A549 (cell line): Measurements from ENCODE around the gene RPL37. TPM values are rescaled to one million over a fixed set of nuclear protein-coding genes. Genes with fewer than 3 reads are reported as not detected.
A peak's percentile ranks its signal among the peaks of the same experiment; 100 is the strongest.

Experiments used
- ATAC-seq, 2 experiments: fragments of 200-7000 bp in 1 of 2; fragments of >200 bp in 1 of 2; cut with Nextera tagmentation in 1 of 2; cut with Tn5 transposase in 1 of 2; 3 replicates each; pipeline versions ENCODE4 v1.8.0 to v1.9.1; 2018 to 2020; ENCODE audit warnings: mild to moderate bottlenecking in 1 of 2, moderate library complexity in 1 of 2
- CTCF ChIA-PET: fragments of 300-600 bp; sonication (Branson Sonifier 250); formaldehyde crosslinking; extraction: SDS; loops from one replicate; lab custom pipeline; 2021; ENCODE audit warnings: antibody characterized with exemption, inconsistent platforms; lab: Yijun Ruan, JAX
- POLR2A ChIA-PET: fragments of 350-600 bp; formaldehyde crosslinking; extraction: SDS; loops from one replicate; lab custom pipeline; 2021; ENCODE audit warnings: antibody characterized with exemption, inconsistent platforms; lab: Yijun Ruan, JAX
- DNase-seq, 2 experiments: peaks; one replicate each; pipeline versions ENCODE4 v3.0.0 to v3.0.0-alpha.2; 2011 to 2016; ENCODE audit warnings: low read depth in 1 of 2, low spot score in 1 of 2
- FAIRE-seq: peaks from 2 replicates; lab custom pipeline; 2011; peaks lifted over from hg19 to GRCh38; lab: Jason Lieb, UNC
- H3K27ac ChIP-seq, 2 experiments: fragments of >200 bp; sonication (Bioruptor Twin); formaldehyde crosslinking; 3 replicates each; pipeline ENCODE4 v1.5.1; 2016 to 2017
- H3K4me1 ChIP-seq: fragments of >200 bp; sonication (Bioruptor Twin); formaldehyde crosslinking; 3 replicates; pipeline ENCODE4 v1.6.1; 2016
- H3K4me2 ChIP-seq: fragments of >200 bp; sonication (Bioruptor Twin); formaldehyde crosslinking; 3 replicates; pipeline ENCODE4 v1.6.1; 2016
- H3K4me3 ChIP-seq: fragments of >200 bp; sonication (Bioruptor Twin); formaldehyde crosslinking; 3 replicates; pipeline ENCODE4 v1.5.1; 2016
- H3K9me3 ChIP-seq: fragments of >200 bp; sonication (Bioruptor Twin); formaldehyde crosslinking; 3 replicates; pipeline ENCODE4 v1.6.1; 2016
- CEBPB ChIP-seq, 2 experiments: fragments of >200 bp in 1 of 2; sonication (Bioruptor Twin) in 1 of 2; formaldehyde crosslinking in 1 of 2; IDR thresholded peaks; 2 replicates each; pipeline ENCODE4 v1.6.1; 2012 to 2016
- CHD2 ChIP-seq: fragments of 150-350 bp; IDR thresholded peaks from 2 replicates; pipeline ENCODE4 v1.6.1; 2014; ENCODE audit warnings: low read length; ENCODE audit not compliant: partially characterized antibody
- CHD4 ChIP-seq: fragments of 200-600 bp; sonication (generic); IDR thresholded peaks from 2 replicates; pipeline ENCODE4 v1.6.1; 2016; ENCODE audit warnings: antibody characterized with exemption, mild to moderate bottlenecking, borderline replicate concordance
- FOSB ChIP-seq: fragments of 250-450 bp; sonication (Bioruptor Pico); IDR thresholded peaks from 2 replicates; pipeline ENCODE4 v1.5.0; 2020; ENCODE audit warnings: mild to moderate bottlenecking, moderate library complexity
- FOSL2 ChIP-seq, 2 experiments: fragments of 450-650 bp in 1 of 2; fragments of >200 bp in 1 of 2; sonication (Bioruptor Twin) in 1 of 2; formaldehyde crosslinking; IDR thresholded peaks; 2 replicates each; pipeline versions ENCODE4 v1.5.0 to v1.6.1; 2016 to 2020; ENCODE audit warnings: mild to moderate bottlenecking in 1 of 2, moderate library complexity in 1 of 2
- FOXS1 ChIP-seq: fragments of 250-450 bp; sonication (Bioruptor Pico); IDR thresholded peaks from 2 replicates; pipeline ENCODE4 v1.5.0; 2020; ENCODE audit warnings: mild to moderate bottlenecking, moderate library complexity
- HDAC2 ChIP-seq: fragments of 200-600 bp; sonication (generic); IDR thresholded peaks from 2 replicates; pipeline ENCODE4 v1.6.1; 2016
- HOXA7 ChIP-seq: fragments of 250-450 bp; sonication (Bioruptor Pico); IDR thresholded peaks from 2 replicates; pipeline ENCODE4 v1.5.0; 2020; ENCODE audit warnings: mild to moderate bottlenecking, moderate library complexity
- HOXB13 ChIP-seq: fragments of 250-450 bp; sonication (Bioruptor Pico); IDR thresholded peaks from 2 replicates; pipeline ENCODE4 v1.5.0; 2020; ENCODE audit warnings: low read depth, mild to moderate bottlenecking, moderate library complexity
- HOXB5 ChIP-seq: fragments of 250-450 bp; sonication (Bioruptor Pico); IDR thresholded peaks from 2 replicates; pipeline ENCODE4 v1.5.0; 2020; ENCODE audit warnings: mild to moderate bottlenecking, moderate library complexity
- JUNB ChIP-seq: fragments of >200 bp; sonication (Bioruptor Twin); formaldehyde crosslinking; IDR thresholded peaks from 2 replicates; pipeline ENCODE4 v1.6.1; 2016
- MAZ ChIP-seq: fragments of 150-350 bp; IDR thresholded peaks from 2 replicates; pipeline ENCODE4 v1.6.1; 2014; ENCODE audit warnings: antibody characterized with exemption, low read depth, low read length, borderline replicate concordance
- NR3C1 ChIP-seq: fragments of >200 bp; sonication (Bioruptor Twin); formaldehyde crosslinking; IDR thresholded peaks from 3 replicates; pipeline ENCODE4 v1.6.1; 2017
- POLR2AphosphoS2 ChIP-seq: conservative IDR thresholded peaks from 2 replicates; pipeline ENCODE4 v1.6.1; 2012; ENCODE audit warnings: low read length, improper control_type of control experiment, inconsistent platforms
- RARB ChIP-seq: fragments of 250-450 bp; sonication (Bioruptor Pico); IDR thresholded peaks from 2 replicates; pipeline ENCODE4 v1.8.0; 2021; ENCODE audit warnings: mild to moderate bottlenecking, moderate library complexity
- RCOR1 ChIP-seq: fragments of 150-350 bp; IDR thresholded peaks from 2 replicates; pipeline ENCODE4 v1.6.1; 2014; ENCODE audit warnings: antibody characterized with exemption, low read length, low read depth
- REST ChIP-seq: fragments of 200-600 bp; sonication (generic); IDR thresholded peaks from 2 replicates; pipeline ENCODE4 v1.6.1; 2016; ENCODE audit warnings: antibody characterized with exemption, mild to moderate bottlenecking, moderate library complexity
- TP53 ChIP-seq: fragments of 250-450 bp; sonication (Bioruptor Pico); IDR thresholded peaks from 2 replicates; pipeline ENCODE4 v1.5.0; 2021; ENCODE audit warnings: mild to moderate bottlenecking, moderate library complexity
- ZNF302 ChIP-seq: fragments of 250-450 bp; sonication (Bioruptor Pico); IDR thresholded peaks from 2 replicates; pipeline ENCODE4 v1.9.0; 2021; ENCODE audit warnings: inconsistent platforms, mild to moderate bottlenecking, moderate library complexity
- WGBS: methylation state at CpG from one replicate; pipeline ENCODE4 v1.1.6; 2017; ENCODE audit errors: missing lambda C conversion rate; 5-methylcytosine and 5-hydroxymethylcytosine counted together
- polyA plus RNA-seq, 4 experiments: library from polyadenylated mRNA; depleted of rRNA in 3 of 4; stranded (reverse); fragments of >200 nt; fragmentation: RNase III in 1 of 4; extraction: RNeasy Plus Mini Kit Qiagen cat#74134 plus additional on column Dnase treatment in 1 of 4; gene quantifications; 2 replicates in 3 of 4; 3 replicates in 1 of 4; pipeline ENCODE4 v1.2.3, GENCODE V29; 2011 to 2017
- TF ChIP-seq, protein P1 (sequence below): IDR thresholded peaks from 2 replicates; pipeline ENCODE4 v1.6.1; 2012

The RPL37 gene
- polyA plus RNA-seq, 2 of the 4 experiments (the other 2 are of a cell fraction) = 2,762 to 4,402 TPM

DNA sequence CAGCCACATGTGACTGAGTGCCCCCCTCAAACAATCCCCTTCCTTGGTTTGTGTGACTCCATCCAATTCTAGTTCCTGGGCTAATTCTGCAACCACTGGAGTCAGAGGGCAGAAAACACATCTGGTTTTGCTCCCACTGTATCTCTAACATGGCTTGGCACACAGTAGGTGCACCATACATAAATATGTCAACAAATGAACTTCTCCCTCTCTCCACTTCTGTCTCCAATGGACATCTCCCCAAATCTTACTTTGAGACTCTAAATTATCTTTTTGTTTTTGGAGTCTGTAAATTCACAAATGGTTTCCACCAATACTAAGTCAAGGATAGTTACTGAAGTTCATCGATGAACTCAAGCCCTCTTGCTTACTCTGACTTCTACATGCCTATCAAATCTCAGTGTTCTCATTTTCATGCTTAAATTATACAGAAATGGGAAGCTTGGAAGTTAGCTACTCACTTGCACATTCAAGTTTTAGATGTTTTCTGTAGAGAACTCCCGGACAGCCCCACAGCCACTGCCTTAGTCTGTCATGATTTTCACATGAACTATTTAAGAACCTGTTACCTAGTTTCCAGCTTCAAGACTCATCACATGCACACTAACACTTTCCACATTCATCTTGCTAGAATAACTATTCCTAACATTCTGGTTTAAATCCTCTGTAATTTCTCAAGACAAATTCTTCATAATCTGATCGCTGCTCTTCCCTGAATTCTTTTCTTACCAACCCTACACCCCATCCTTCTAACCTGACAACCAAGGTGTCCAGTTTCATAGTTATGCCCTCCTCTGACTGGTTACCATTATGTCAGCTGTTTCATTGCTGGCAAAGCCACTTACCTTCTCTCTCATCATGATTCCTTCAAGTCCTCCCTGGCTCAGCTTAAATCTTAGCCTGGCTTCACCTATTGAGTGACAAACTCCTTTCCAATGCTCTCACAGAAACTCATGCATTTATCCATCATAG is 6.0 kb downstream of the RPL37 start (continued):
- TF ChIP-seq ZNF302 (CRISPR knock-in tag) (no peak), CEBPB (IDR thresholded peaks at IDR 0.05) (no peak), RARB (CRISPR knock-in tag) (no peak; the same call in 1 of the 2 replicates), CHD4 (no peak), MAZ (no peak), HDAC2 (no peak), HOXB5 (CRISPR knock-in tag) (peak; percentile 13; the same call in 1 of the 2 replicates), RCOR1 (no peak), CHD2 (no peak), FOXS1 (CRISPR knock-in tag) (no peak), JUNB (no peak), NR3C1 (no peak)

- ChIA-PET POLR2A (interaction anchor here (0.7 kb wide), 1 partner anchor 41 kb away, joined by 4 read pairs; no protein-coding TSS in a partner anchor), CTCF (no interaction called here)
- no peaks in the 10 kb centered on the region for H3K9me3 ChIP-seq
- TF ChIP-seq FOSL2 (IDR thresholded peaks at IDR 0.05) = no peak
- no peak for TF ChIP-seq FOSL2 (CRISPR knock-in tag; IDR thresholded peaks at IDR 0.05)
- TF ChIP-seq, protein P1, sequence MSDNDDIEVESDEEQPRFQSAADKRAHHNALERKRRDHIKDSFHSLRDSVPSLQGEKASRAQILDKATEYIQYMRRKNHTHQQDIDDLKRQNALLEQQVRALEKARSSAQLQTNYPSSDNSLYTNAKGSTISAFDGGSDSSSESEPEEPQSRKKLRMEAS = no peak
- TF ChIP-seq NR3C1 = no peak
- peak; percentile 78 for TF ChIP-seq FOSB (CRISPR knock-in tag)
- no peak for TF ChIP-seq REST
- peak; percentile 67; the same call in 1 of the 2 replicates for TF ChIP-seq POLR2AphosphoS2
- TF ChIP-seq HOXB13 = no peak
- H3K27ac ChIP-seq = no peak overlapping the region
- no peak for FAIRE-seq
- no peak overlapping the region for H3K4me2 ChIP-seq
- no peak overlapping the region for H3K4me3 ChIP-seq
- peaks cover 33% of the 10 kb centered on the region for H3K4me1 ChIP-seq
- 95% methylated on average over 3 of the region's 3 CpGs for WGBS
- no peak for ATAC-seq
- no peak for DNase-seq
These were observed 6.9 kb downstream of the RPL37 start for GRCh38 chr5:40828021-40828631.

- H3K27ac ChIP-seq = no peak overlapping the region
- ChIA-PET POLR2A (interaction anchor here (0.7 kb wide), 1 partner anchor 40 kb away, joined by 4 read pairs; no protein-coding TSS in a partner anchor), CTCF (no interaction called here)
- no peak for TF ChIP-seq TP53 (CRISPR knock-in tag)
- peak; percentile 58 for TF ChIP-seq HOXA7 (CRISPR knock-in tag)
- peak; percentile 25; the same call in 1 of the 2 replicates for TF ChIP-seq REST
- H3K4me1 ChIP-seq = peaks cover 26% of the 10 kb centered on the region
- ATAC-seq (no peak), FAIRE-seq (no peak), DNase-seq (no peak)
- 92% methylated on average over 14 of the region's 14 CpGs for whole genome bisulfite sequencing
- no peak overlapping the region for H3K4me3 ChIP-seq
- no peaks in the 10 kb centered on the region for H3K9me3 ChIP-seq
- H3K4me2 ChIP-seq = no peak overlapping the region
These were observed 7.6 kb downstream of the RPL37 start for GRCh38 chr5:40827188-40827977.
